ENCODE results near the gene GRID1.

- TF ChIP-seq CTCF (optimal IDR thresholded peaks at IDR 0.05 in 1 of 3, IDR thresholded peaks at IDR 0.05 in 1 of 3, conservative IDR thresholded peaks at IDR 0.05 in 1 of 3; ENCODE audit: extremely low read depth in 1 of 3, insufficient read depth in 2 of 3, low read length in 3 of 3): no peak
- no peak for TF ChIP-seq EZH2 (IDR thresholded peaks at IDR 0.05; ENCODE audit: low read length)
These were observed 115.2 kb downstream of the GRID1 start for GRCh38 chr10:86251426-86251825.
